Measurements from ENCODE around the gene SMARCD1. TPM values are rescaled to one million over a fixed set of nuclear protein-coding genes. Genes with fewer than 3 reads are reported as not detected.
"Not testable (repeated sequence)": the region's sequence is repeated elsewhere in the genome, so short reads cannot be mapped to it uniquely, and the experiment has no call there.

Gene SMARCD1
- total RNA-seq, 1 donor from 2014 or later, result 152 TPM

GRCh38 chr12:50142993-50143392 lies 57.9 kb downstream of the SMARCD1 start:
- Mint-ChIP-seq H3K4me1 (ENCODE audit: low read depth, unreplicated experiment) (no peaks in the 10 kb centered on the region), H3K4me3 (ENCODE audit: unreplicated experiment) (no peak overlapping the region), H3K27me3 (ENCODE audit: unreplicated experiment) (peaks cover 3% of the 10 kb centered on the region), H3K27ac (ENCODE audit: unreplicated experiment) (no peak overlapping the region), H3K9me3 (ENCODE audit: unreplicated experiment) (no peaks in the 10 kb centered on the region), H3K36me3 (ENCODE audit: unreplicated experiment) (no peaks in the 10 kb centered on the region)
- DNase-seq, result no peak
- TF ChIP-seq, protein P1, sequence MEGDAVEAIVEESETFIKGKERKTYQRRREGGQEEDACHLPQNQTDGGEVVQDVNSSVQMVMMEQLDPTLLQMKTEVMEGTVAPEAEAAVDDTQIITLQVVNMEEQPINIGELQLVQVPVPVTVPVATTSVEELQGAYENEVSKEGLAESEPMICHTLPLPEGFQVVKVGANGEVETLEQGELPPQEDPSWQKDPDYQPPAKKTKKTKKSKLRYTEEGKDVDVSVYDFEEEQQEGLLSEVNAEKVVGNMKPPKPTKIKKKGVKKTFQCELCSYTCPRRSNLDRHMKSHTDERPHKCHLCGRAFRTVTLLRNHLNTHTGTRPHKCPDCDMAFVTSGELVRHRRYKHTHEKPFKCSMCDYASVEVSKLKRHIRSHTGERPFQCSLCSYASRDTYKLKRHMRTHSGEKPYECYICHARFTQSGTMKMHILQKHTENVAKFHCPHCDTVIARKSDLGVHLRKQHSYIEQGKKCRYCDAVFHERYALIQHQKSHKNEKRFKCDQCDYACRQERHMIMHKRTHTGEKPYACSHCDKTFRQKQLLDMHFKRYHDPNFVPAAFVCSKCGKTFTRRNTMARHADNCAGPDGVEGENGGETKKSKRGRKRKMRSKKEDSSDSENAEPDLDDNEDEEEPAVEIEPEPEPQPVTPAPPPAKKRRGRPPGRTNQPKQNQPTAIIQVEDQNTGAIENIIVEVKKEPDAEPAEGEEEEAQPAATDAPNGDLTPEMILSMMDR (IDR thresholded peaks at IDR 0.05; ENCODE audit: partially characterized antibody, unreplicated experiment), result no peak

DNA sequence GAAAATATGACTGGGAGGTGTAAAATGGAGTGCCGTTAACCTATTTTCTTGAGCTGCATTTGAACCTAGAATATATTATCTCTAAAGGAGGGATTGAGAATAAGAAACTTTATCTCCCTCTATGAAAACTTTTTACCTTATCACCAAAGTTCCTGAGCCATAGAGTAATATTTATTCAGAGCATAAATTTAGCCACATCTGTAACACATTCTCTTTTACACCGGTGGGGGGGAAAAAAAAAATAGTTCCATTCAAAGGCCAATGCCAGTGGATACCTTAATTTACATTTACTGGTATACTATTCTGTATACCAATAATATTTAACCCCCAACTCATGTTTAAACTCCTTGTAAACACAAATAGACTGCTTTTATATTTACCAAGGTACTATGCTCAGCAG lies 60.3 kb downstream of the SMARCD1 start:
- no peaks in the 10 kb centered on the region for H3K36me3 Mint-ChIP-seq (ENCODE audit: unreplicated experiment)
- no peak overlapping the region for H3K27ac Mint-ChIP-seq (ENCODE audit: unreplicated experiment)
- peaks cover 3% of the 10 kb centered on the region for H3K27me3 Mint-ChIP-seq (ENCODE audit: unreplicated experiment)
- H3K9me3 Mint-ChIP-seq (ENCODE audit: unreplicated experiment), result no peaks in the 10 kb centered on the region
- H3K4me3 Mint-ChIP-seq (ENCODE audit: unreplicated experiment), result no peak overlapping the region
- no peak for DNase-seq
- TF ChIP-seq, protein P1 (IDR thresholded peaks at IDR 0.05; ENCODE audit: partially characterized antibody, unreplicated experiment), result no peak
- no peaks in the 10 kb centered on the region for H3K4me1 Mint-ChIP-seq (ENCODE audit: low read depth, unreplicated experiment)

GRCh38 chr12:50147281-50147680 lies 62.1 kb downstream of the SMARCD1 start:
- no peak overlapping the region for H3K27ac Mint-ChIP-seq (ENCODE audit: unreplicated experiment)
- no peaks in the 10 kb centered on the region for H3K9me3 Mint-ChIP-seq (ENCODE audit: unreplicated experiment)
- DNase-seq, result no peak

GRCh38 chr12:50148011-50148410 lies 62.9 kb downstream of the SMARCD1 start:
- not testable (repeated sequence) for DNase-seq; H3K9me3 Mint-ChIP-seq (ENCODE audit: unreplicated experiment); H3K4me1 Mint-ChIP-seq (ENCODE audit: low read depth, unreplicated experiment); H3K27ac Mint-ChIP-seq (ENCODE audit: unreplicated experiment); H3K4me3 Mint-ChIP-seq (ENCODE audit: unreplicated experiment); H3K36me3 Mint-ChIP-seq (ENCODE audit: unreplicated experiment); H3K27me3 Mint-ChIP-seq (ENCODE audit: unreplicated experiment)

More at GRCh38 chr12:50147281-50147680, 62.1 kb downstream of the SMARCD1 start:
- Mint-ChIP-seq H3K36me3 (ENCODE audit: unreplicated experiment) (no peaks in the 10 kb centered on the region), H3K4me3 (ENCODE audit: unreplicated experiment) (no peak overlapping the region), H3K4me1 (ENCODE audit: low read depth, unreplicated experiment) (no peaks in the 10 kb centered on the region), H3K27me3 (ENCODE audit: unreplicated experiment) (peaks cover 5% of the 10 kb centered on the region)
- TF ChIP-seq, protein P1 (IDR thresholded peaks at IDR 0.05; ENCODE audit: partially characterized antibody, unreplicated experiment), result no peak

DNA sequence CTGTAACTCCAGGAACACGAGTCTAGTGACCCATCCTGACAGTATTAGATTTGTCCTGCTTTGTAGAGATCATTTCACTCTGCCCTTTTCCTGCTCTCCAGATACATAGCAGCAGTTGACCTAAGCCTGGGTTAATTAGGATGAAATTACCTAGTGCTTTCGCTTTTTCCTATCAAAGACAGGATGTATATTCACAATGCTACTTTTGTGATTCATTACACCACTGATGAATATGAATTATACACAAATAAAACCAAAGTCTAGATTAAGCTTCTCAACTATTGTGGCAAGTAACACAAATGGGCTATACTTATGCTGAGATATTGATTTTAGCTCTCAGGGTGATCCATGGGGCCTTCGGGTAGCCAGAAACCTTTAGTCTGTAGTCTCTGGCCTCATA lies 64.2 kb downstream of the SMARCD1 start:
- H3K27me3 Mint-ChIP-seq (ENCODE audit: unreplicated experiment), result peaks cover 2% of the 10 kb centered on the region
- H3K27ac Mint-ChIP-seq (ENCODE audit: unreplicated experiment), result no peak overlapping the region
- no peaks in the 10 kb centered on the region for H3K9me3 Mint-ChIP-seq (ENCODE audit: unreplicated experiment)
- H3K4me1 Mint-ChIP-seq (ENCODE audit: low read depth, unreplicated experiment), result no peaks in the 10 kb centered on the region
- DNase-seq, result no peak
- H3K4me3 Mint-ChIP-seq (ENCODE audit: unreplicated experiment), result no peak overlapping the region
- H3K36me3 Mint-ChIP-seq (ENCODE audit: unreplicated experiment), result no peaks in the 10 kb centered on the region
- TF ChIP-seq, protein P1 (IDR thresholded peaks at IDR 0.05; ENCODE audit: partially characterized antibody, unreplicated experiment), result no peak

Other genes starting within 250 kb of the SMARCD1 start
- 5.9 TPM for gene BCDIN3D, start 242.2 kb upstream of the SMARCD1 start, total RNA-seq (ENCODE audit: unreplicated experiment)
- gene FAIM2, start 181.4 kb upstream of the SMARCD1 start, total RNA-seq (ENCODE audit: unreplicated experiment), result 3.5 TPM
- gene AQP2, start 134.6 kb upstream of the SMARCD1 start, total RNA-seq (ENCODE audit: unreplicated experiment), result not detected
- not detected for gene AQP5, start 123.5 kb upstream of the SMARCD1 start, total RNA-seq (ENCODE audit: unreplicated experiment)
- gene AQP6, start 112.4 kb upstream of the SMARCD1 start, total RNA-seq (ENCODE audit: unreplicated experiment), result 0.37 TPM
- 47.1 TPM for gene RACGAP1, start 59.8 kb upstream of the SMARCD1 start, total RNA-seq (ENCODE audit: unreplicated experiment)
- 451 TPM for gene ASIC1, start 27.7 kb upstream of the SMARCD1 start, total RNA-seq (ENCODE audit: unreplicated experiment)
- 0.81 TPM for gene GPD1, start 18.7 kb downstream of the SMARCD1 start, total RNA-seq (ENCODE audit: unreplicated experiment)
- 23.3 TPM for gene COX14, start 26.9 kb downstream of the SMARCD1 start, total RNA-seq (ENCODE audit: unreplicated experiment)
- gene CERS5, start 82.0 kb downstream of the SMARCD1 start, total RNA-seq (ENCODE audit: unreplicated experiment), result 125 TPM
- 69.4 TPM for gene LIMA1, start 198.2 kb downstream of the SMARCD1 start, total RNA-seq (ENCODE audit: unreplicated experiment)

Data from glutamatergic neuron (in vitro differentiated cells).